IMR-90 (cell line): ENCODE data around the gene MAP4. TPM values are rescaled to one million over a fixed set of nuclear protein-coding genes. Genes with fewer than 3 reads are reported as not detected.

ENCODE experiments used
- ATAC-seq: fragments of 200-7000 bp; cut with Tn5 transposase; 2 replicates; pipeline ENCODE4 v1.9.1; 2020; ENCODE audit warnings: low read depth, mild to moderate bottlenecking, moderate library complexity
- BruUV-seq: library from RNA; stranded (reverse); fragments of 400-500 nt; replicated peaks from 2 replicates; lab custom pipeline; 2021; lab: Mats Ljungman, UMichigan
- CTCF ChIA-PET: fragments of 300-600 bp; formaldehyde crosslinking; extraction: SDS; loops from one replicate; lab custom pipeline; 2021; ENCODE audit warnings: antibody characterized with exemption; lab: Yijun Ruan, JAX
- POLR2A ChIA-PET: fragments of 300-600 bp; sonication (Branson Sonifier 250); formaldehyde crosslinking; loops from one replicate; lab custom pipeline; 2022; ENCODE audit warnings: antibody characterized with exemption; ENCODE audit not compliant: unreplicated experiment; lab: Charles Lee
- DNase-seq: peaks from one replicate; pipeline ENCODE4 v3.0.0; 2013
- H2AFZ ChIP-seq: replicated peaks from 2 replicates; pipeline ENCODE3; 2013; ENCODE audit warnings: low read length, mild to moderate bottlenecking; ENCODE audit not compliant: poor library complexity
- H2AK5ac ChIP-seq: 2 replicates; pipeline ENCODE4 v1.6.1; 2013; ENCODE audit warnings: low read depth, low read length, inconsistent platforms
- H2AK9ac ChIP-seq: replicated peaks from 2 replicates; pipeline ENCODE3; 2013; ENCODE audit warnings: mild to moderate bottlenecking, low read depth, low read length, moderate library complexity; ENCODE audit not compliant: poor library complexity
- H2BK120ac ChIP-seq: 2 replicates; pipeline ENCODE4 v1.6.1; 2013; ENCODE audit warnings: low read depth, low read length, inconsistent platforms
- H2BK15ac ChIP-seq: 3 replicates; pipeline ENCODE4 v1.6.1; 2013; ENCODE audit warnings: low read depth, low read length, inconsistent platforms
- H2BK20ac ChIP-seq: 2 replicates; pipeline ENCODE4 v1.6.1; 2013; ENCODE audit warnings: low read depth, mild to moderate bottlenecking, inconsistent platforms, low read length, moderate library complexity
- H2BK5ac ChIP-seq: 2 replicates; pipeline ENCODE4 v1.6.1; 2013; ENCODE audit warnings: mild to moderate bottlenecking, low read depth, low read length, inconsistent platforms; ENCODE audit not compliant: poor library complexity, severe bottlenecking
- H3K14ac ChIP-seq: replicated peaks from 2 replicates; pipeline ENCODE4 v1.6.1; 2013; ENCODE audit warnings: low read depth, low read length, inconsistent platforms
- H3K18ac ChIP-seq: 2 replicates; pipeline ENCODE4 v1.6.1; 2013; ENCODE audit warnings: low read depth, low read length, control low read depth
- H3K23ac ChIP-seq: 2 replicates; pipeline ENCODE4 v1.6.1; 2013; ENCODE audit warnings: low read depth, low read length, inconsistent platforms
- H3K27ac ChIP-seq: 2 replicates; pipeline ENCODE4 v1.5.1; 2013; ENCODE audit warnings: mild to moderate bottlenecking, control low read depth, low read length; ENCODE audit not compliant: insufficient read depth
- H3K27me3 ChIP-seq: 2 replicates; pipeline ENCODE4 v1.6.1; 2013; ENCODE audit warnings: low read length; ENCODE audit not compliant: control insufficient read depth, insufficient read depth
- H3K36me3 ChIP-seq: 2 replicates; pipeline ENCODE4 v1.6.1; 2013; ENCODE audit warnings: low read length, mixed read lengths; ENCODE audit not compliant: control insufficient read depth, insufficient read depth
- H3K4ac ChIP-seq: 2 replicates; pipeline ENCODE4 v1.6.1; 2013; ENCODE audit warnings: low read depth, low read length, inconsistent platforms
- H3K4me1 ChIP-seq: 2 replicates; pipeline ENCODE4 v1.6.1; 2013; ENCODE audit warnings: low read length, mixed read lengths; ENCODE audit not compliant: control insufficient read depth, insufficient read depth
- H3K4me2 ChIP-seq: 2 replicates; pipeline ENCODE4 v1.6.1; 2013; ENCODE audit warnings: low read depth, mild to moderate bottlenecking, control low read depth, low read length, moderate library complexity
- H3K4me3 ChIP-seq: 2 replicates; pipeline ENCODE4 v1.5.1; 2013; ENCODE audit warnings: low read depth, mild to moderate bottlenecking, control low read depth, low read length, moderate library complexity; ENCODE audit not compliant: insufficient read depth
- H3K56ac ChIP-seq: 2 replicates; pipeline ENCODE4 v1.6.1; 2013; ENCODE audit warnings: low read length, inconsistent platforms; ENCODE audit not compliant: insufficient read depth; ENCODE audit errors: extremely low read depth
- H3K79me1 ChIP-seq, 2 experiments: 2 replicates each; pipeline ENCODE4 v1.6.1; 2013; ENCODE audit warnings: low read length in 2 of 2, inconsistent platforms in 1 of 2, low read depth in 1 of 2
- H3K9ac ChIP-seq: 2 replicates; pipeline ENCODE4 v1.6.1; 2013; ENCODE audit warnings: low read depth, low read length, control low read depth
- H3K9me1 ChIP-seq: 2 replicates; pipeline ENCODE4 v1.6.1; 2013; ENCODE audit warnings: low read length, inconsistent platforms; ENCODE audit not compliant: insufficient read depth
- H3K9me3 ChIP-seq: 2 replicates; pipeline ENCODE4 v1.6.1; 2013; ENCODE audit warnings: low read length; ENCODE audit not compliant: control insufficient read depth, insufficient read depth
- H4K20me1 ChIP-seq: 2 replicates; pipeline ENCODE4 v1.6.1; 2013; ENCODE audit warnings: low read length, inconsistent platforms; ENCODE audit not compliant: insufficient read depth
- H4K5ac ChIP-seq: 2 replicates; pipeline ENCODE4 v1.6.1; 2013; ENCODE audit warnings: mild to moderate bottlenecking, low read depth, low read length, control low read depth
- H4K8ac ChIP-seq, 2 experiments: 2 replicates each; pipeline ENCODE4 v1.6.1; 2013; ENCODE audit warnings: low read depth in 2 of 2, low read length in 2 of 2, control low read depth in 1 of 2, inconsistent platforms in 1 of 2
- H4K91ac ChIP-seq: 2 replicates; pipeline ENCODE4 v1.6.1; 2013; ENCODE audit warnings: low read depth, low read length, inconsistent platforms; ENCODE audit not compliant: insufficient read depth
- CEBPB ChIP-seq: IDR thresholded peaks from 2 replicates; pipeline ENCODE4 v1.6.1; 2012; ENCODE audit warnings: low read depth, low read length, improper control_type of control experiment
- POLR2A ChIP-seq: IDR thresholded peaks from 2 replicates; pipeline ENCODE4 v1.6.1; 2012; ENCODE audit warnings: mild to moderate bottlenecking, low read depth, low read length
- RCOR1 ChIP-seq: IDR thresholded peaks from 2 replicates; pipeline ENCODE4 v1.6.1; 2012; ENCODE audit warnings: mild to moderate bottlenecking, low read length, improper control_type of control experiment; ENCODE audit not compliant: insufficient replicate concordance
- WGBS, 2 experiments: methylation state at CpG; one replicate each; pipeline versions ENCODE4 v1.1.5 to v1.1.7; 2013; ENCODE audit warnings: missing lambda C conversion rate in 2 of 2; ENCODE audit not compliant: insufficient read length in 1 of 2; ENCODE audit errors: extremely low coverage in 2 of 2; 5-methylcytosine and 5-hydroxymethylcytosine counted together
- dilution Hi-C: fragments of 300-500 bp; cut with HindIII; formaldehyde crosslinking; loops from one replicate; pipeline ENCODE4 v1.14.3; 2018; ENCODE audit warnings: low sequenced_read_pairs; ENCODE audit not compliant: unreplicated experiment
- in situ Hi-C: fragments of 300-500 bp; cut with MboI; formaldehyde crosslinking; loops from 3 replicates; pipeline ENCODE4 v1.14.3; 2019; ENCODE audit warnings: low sequenced_read_pairs, inconsistent platforms, mixed read lengths
- intact Hi-C: fragments of 100-400 bp; cut with micrococcal nuclease; formaldehyde crosslinking; loops from 2 replicates; pipeline ENCODE4 v1.10.0; 2022
- polyA plus RNA-seq, 3 experiments: library from polyadenylated mRNA; depleted of rRNA; stranded (reverse); fragments of >200 nt; gene quantifications; 2 replicates each; pipeline ENCODE4 v1.2.3, GENCODE V29; 2012; ENCODE audit warnings: low replicate concordance in 1 of 3
- total RNA-seq: library from RNA; depleted of rRNA; stranded (reverse); fragments of >200 nt; gene quantifications from 2 replicates; pipeline ENCODE4 v1.2.3, GENCODE V29; 2012

Gene MAP4
- total and polyA plus RNA-seq, 2 of the 4 experiments (the other 2 are of a cell fraction): 87.8 to 216 TPM

DNA sequence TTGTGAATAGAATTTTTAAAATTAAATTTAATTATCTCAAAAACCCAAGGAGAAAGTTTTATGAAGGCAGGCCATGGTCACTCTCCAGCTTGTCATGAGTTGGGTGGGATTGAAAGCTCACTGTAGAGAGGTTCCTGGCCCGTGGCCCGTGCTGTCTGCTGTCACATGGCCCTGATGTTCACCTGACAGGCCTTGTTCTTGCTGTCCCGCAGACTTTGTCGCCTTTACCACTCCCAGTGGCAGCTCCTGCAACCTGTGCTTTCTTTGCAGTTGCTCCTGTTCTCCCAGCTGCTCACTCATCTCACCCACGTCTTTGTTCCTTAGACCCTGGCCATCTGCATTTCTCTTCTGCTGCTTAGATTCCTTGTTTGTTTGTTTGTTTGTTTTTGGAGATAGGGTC is 177.7 kb downstream of the MAP4 start:
- Histone ChIP-seq H2BK120ac (no peak overlapping the region), H2BK20ac (no peak overlapping the region), H3K9me3 (no peaks in the 10 kb centered on the region), H3K56ac (no peak overlapping the region), H2AFZ (no peak overlapping the region), H4K20me1 (peaks cover 23% of the 10 kb centered on the region), H3K27me3 (no peaks in the 10 kb centered on the region), H4K91ac (no peak overlapping the region), H4K8ac (no peak overlapping the region), H2AK5ac (no peak overlapping the region), H3K23ac (no peak overlapping the region), H3K36me3 (peaks cover 57% of the 10 kb centered on the region), H3K27ac (no peak overlapping the region), H3K4me2 (no peak overlapping the region), H3K9me1 (0 out of 2 replicates have a peak, but pooled peaks cover 2% of the 10 kb centered on the region), H3K4ac (no peak overlapping the region), H3K14ac (no peak overlapping the region), H3K4me1 (no peaks in the 10 kb centered on the region), H3K4me3 (no peak overlapping the region), H4K5ac (no peak overlapping the region), H3K18ac (no peak overlapping the region), H3K9ac (no peak overlapping the region), H2BK15ac (no peak overlapping the region), H3K79me1 (peaks cover 10 to 31% of the 10 kb centered on the region in 2 experiments), H2BK5ac (no peak overlapping the region), H2AK9ac (no peak overlapping the region)
- DNase-seq (no peak), ATAC-seq (no peak)
- in situ Hi-C loops: loop anchor here (5.0 kb wide), 1 partner anchor 314 kb away; no protein-coding TSS in a partner anchor
- ChIA-PET POLR2A (interaction anchor here (0.6 kb wide), 1 partner anchor 13 kb away, joined by 5 read pairs; no protein-coding TSS in a partner anchor), CTCF (interaction anchor here (0.7 to 1.6 kb wide), 5 partner anchors 11 to 319 kb away, joined by 3 to 11 read pairs (median 6); no protein-coding TSS in a partner anchor)
- TF ChIP-seq POLR2A (no peak), RCOR1 (no peak), CEBPB (no peak)
- intact Hi-C loops: no loop called here
- BruUV-seq: no TSS peak
- dilution Hi-C loops: no loop called here
- WGBS, 2 experiments: 100% methylated on average over 2 of the region's 5 CpGs; no CpG with 5 or more reads in 1 of the 2 experiments
